Spleen (tissue), 11 donors: Measurements from ENCODE around the gene TMEM126A. TPM values are rescaled to one million over a fixed set of nuclear protein-coding genes. Genes with fewer than 3 reads are reported as not detected.
"Not testable (repeated sequence)": the region's sequence is repeated elsewhere in the genome, so short reads cannot be mapped to it uniquely, and the experiment has no call there.

Experiments
- DNase-seq: peaks from one replicate; pipeline ENCODE4 v3.0.0-alpha.2; 2020
- H3K27ac ChIP-seq, 8 donors: fragments of 200-600 bp; sonication (generic) in 7 of 8; 1 replicate in 4 of 8; 2 replicates in 4 of 8; pipeline versions ENCODE4 v1.5.0 to v1.8.0; 2016 to 2021; ENCODE audit warnings: inconsistent platforms in 4 of 8, mild to moderate bottlenecking in 4 of 8, moderate library complexity in 1 of 8
- H3K27me3 ChIP-seq, 7 donors: fragments of 200-600 bp; sonication (generic) in 6 of 7; replicated peaks in 1 of 7; 1 replicate in 4 of 7; 2 replicates in 3 of 7; pipeline versions ENCODE4 v1.5.0 to v1.8.0; 2016 to 2021; ENCODE audit warnings: inconsistent platforms in 3 of 7, mild to moderate bottlenecking in 1 of 7
- H3K36me3 ChIP-seq, 6 donors: fragments of 200-600 bp; sonication (generic) in 5 of 6; 1 replicate in 4 of 6; 2 replicates in 2 of 6; pipeline versions ENCODE4 v1.5.0 to v1.8.0; 2016 to 2021; ENCODE audit warnings: inconsistent platforms in 2 of 6
- H3K4me1 ChIP-seq, 6 donors: fragments of 200-600 bp; sonication (generic) in 5 of 6; 1 replicate in 3 of 6; 2 replicates in 3 of 6; pipeline versions ENCODE4 v1.5.0 to v1.8.0; 2016 to 2021; ENCODE audit warnings: inconsistent platforms in 3 of 6
- H3K4me3 ChIP-seq, 8 donors: fragments of 200-600 bp; sonication (generic) in 7 of 8; 1 replicate in 4 of 8; 2 replicates in 4 of 8; pipeline versions ENCODE4 v1.5.0 to v1.8.0; 2016 to 2021; ENCODE audit warnings: inconsistent platforms in 4 of 8, mild to moderate bottlenecking in 4 of 8, moderate library complexity in 2 of 8
- H3K9me3 ChIP-seq, 8 donors: fragments of 200-600 bp; sonication (generic) in 7 of 8; 1 replicate in 4 of 8; 2 replicates in 4 of 8; pipeline versions ENCODE4 v1.5.0 to v1.8.0; 2016 to 2021; ENCODE audit warnings: inconsistent platforms in 4 of 8
- POLR2A ChIP-seq, 3 donors: fragments of 450-650 bp; IDR thresholded peaks; one replicate each; pipeline ENCODE4 v1.5.1; 2017; ENCODE audit warnings: antibody characterized with exemption in 3 of 3, mild to moderate bottlenecking in 1 of 3
- POLR2AphosphoS5 ChIP-seq, 3 donors: sonication (generic); formaldehyde crosslinking; IDR thresholded peaks; one replicate each; pipeline ENCODE4 v1.5.1; 2017; ENCODE audit warnings: antibody characterized with exemption in 3 of 3
- WGBS, 5 donors: extraction: QIAGEN DNeasy Blood & Tissue Kit in 3 of 5; methylation state at CpG; one replicate each; pipeline versions ENCODE4 v1.1.5 to v1.1.7; 2013 to 2018; 5-methylcytosine and 5-hydroxymethylcytosine counted together
- intact Hi-C: fragments of 100-400 bp; cut with DNase I; formaldehyde crosslinking; loops from one replicate; pipeline ENCODE4 v1.15.0; 2023; ENCODE audit warnings: low total_unique reads
- polyA plus RNA-seq, 3 donors: library from polyadenylated mRNA; stranded (reverse); fragments of 200-250 nt; gene quantifications; one replicate each; pipeline ENCODE4 v1.2.1, GENCODE V29; 2013
- total RNA-seq, 7 donors: library from RNA; depleted of rRNA in 3 of 7; stranded (reverse); fragments of >200 nt in 3 of 7; fragmentation: NEBNext Ultra II Directional in 4 of 7; extraction: Animal tissue kit (Norgen Biotek cat#: 25700) in 4 of 7; gene quantifications; one replicate each; pipeline versions ENCODE4 v1.1.0 to v1.2.1, GENCODE V29; 2016 to 2021
- TF ChIP-seq, protein P1 (sequence below), 11 experiments: fragments of 200-600 bp in 7 of 11; fragments of 450-650 bp in 4 of 11; sonication (generic) in 4 of 11; IDR thresholded peaks in 8 of 11; conservative IDR thresholded peaks in 3 of 11; 1 replicate in 7 of 11; 2 replicates in 4 of 11; pipeline versions ENCODE4 v1.4.0 to v1.8.0; 2016 to 2021; ENCODE audit warnings: antibody characterized with exemption in 11 of 11, inconsistent platforms in 4 of 11, mild to moderate bottlenecking in 1 of 11
- donor health status: healthy with polysubstance abuse.
- donor health status: DM: no; HTN: no; CAD: no; lungs with moderate emphysema.
- donor health status: DM: no; HTN: no; CAD: no.
- donor health status: Bipolar disorder and iron deficiency.
- donor health status: healthy.
- donor health status: DM: no; HTN: no; CAD: no.
- donor health status: DM: yes; HTN: yes; CAD: no.

The TMEM126A gene
- total and polyA plus RNA-seq, 10 donors, result 14.6 to 47.6 (median 20.2) TPM

GRCh38 chr11:85611643-85612042 lies 36.1 kb upstream of the TMEM126A start:
- H3K36me3 ChIP-seq, H3K9me3 ChIP-seq, H3K4me3 ChIP-seq, H3K27ac ChIP-seq, H3K4me1 ChIP-seq, H3K27me3 ChIP-seq, intact Hi-C loops, DNase-seq: not testable (repeated sequence)
- 34 to 57% (median 50%) methylated on average over 2 of the region's 2 CpGs for whole genome bisulfite sequencing, 5 donors

- no peaks in the 10 kb centered on the region for H3K27me3 ChIP-seq
- no peak for TF ChIP-seq POLR2AphosphoS5 (IDR thresholded peaks at IDR 0.05)
- TF ChIP-seq, protein P1, sequence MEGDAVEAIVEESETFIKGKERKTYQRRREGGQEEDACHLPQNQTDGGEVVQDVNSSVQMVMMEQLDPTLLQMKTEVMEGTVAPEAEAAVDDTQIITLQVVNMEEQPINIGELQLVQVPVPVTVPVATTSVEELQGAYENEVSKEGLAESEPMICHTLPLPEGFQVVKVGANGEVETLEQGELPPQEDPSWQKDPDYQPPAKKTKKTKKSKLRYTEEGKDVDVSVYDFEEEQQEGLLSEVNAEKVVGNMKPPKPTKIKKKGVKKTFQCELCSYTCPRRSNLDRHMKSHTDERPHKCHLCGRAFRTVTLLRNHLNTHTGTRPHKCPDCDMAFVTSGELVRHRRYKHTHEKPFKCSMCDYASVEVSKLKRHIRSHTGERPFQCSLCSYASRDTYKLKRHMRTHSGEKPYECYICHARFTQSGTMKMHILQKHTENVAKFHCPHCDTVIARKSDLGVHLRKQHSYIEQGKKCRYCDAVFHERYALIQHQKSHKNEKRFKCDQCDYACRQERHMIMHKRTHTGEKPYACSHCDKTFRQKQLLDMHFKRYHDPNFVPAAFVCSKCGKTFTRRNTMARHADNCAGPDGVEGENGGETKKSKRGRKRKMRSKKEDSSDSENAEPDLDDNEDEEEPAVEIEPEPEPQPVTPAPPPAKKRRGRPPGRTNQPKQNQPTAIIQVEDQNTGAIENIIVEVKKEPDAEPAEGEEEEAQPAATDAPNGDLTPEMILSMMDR (IDR thresholded peaks at IDR 0.05 in 8 of 11, conservative IDR thresholded peaks at IDR 0.05 in 3 of 11), result no peak
- no peak for TF ChIP-seq POLR2A (IDR thresholded peaks at IDR 0.05)
- WGBS, 5 donors, result 85 to 95% (median 95%) methylated on average over 6 of the region's 6 CpGs
- H3K4me3 ChIP-seq, result no peak overlapping the region
- intact Hi-C loops, result no loop called here
- H3K9me3 ChIP-seq, result no peaks in the 10 kb centered on the region
- H3K36me3 ChIP-seq, result no peaks in the 10 kb centered on the region
- H3K4me1 ChIP-seq, result no peaks in the 10 kb centered on the region
- DNase-seq, result no peak
- no peak overlapping the region for H3K27ac ChIP-seq
Observed at GRCh38 chr11:85619499-85619898, 28.3 kb upstream of the TMEM126A start.

DNA sequence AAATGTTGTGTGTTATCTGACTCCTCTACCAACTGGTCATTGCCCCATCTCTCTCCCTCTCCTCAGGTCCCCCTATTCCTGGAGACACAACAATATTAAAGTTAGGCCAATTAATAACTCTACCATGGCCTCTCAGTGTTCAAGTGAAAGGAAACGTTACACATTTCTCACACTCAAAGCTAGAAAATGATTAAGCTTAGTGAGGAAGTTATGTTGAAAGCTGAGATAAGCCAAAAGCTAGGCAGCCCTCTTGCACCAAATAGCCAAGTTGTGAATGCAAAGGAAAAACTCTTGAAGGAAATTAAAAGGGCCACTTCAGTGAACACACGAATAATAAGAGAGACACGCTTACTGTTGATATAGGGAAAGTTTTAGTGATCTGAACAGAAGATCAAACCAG lies 27.5 kb upstream of the TMEM126A start:
- Histone ChIP-seq H3K27me3 (no peaks in the 10 kb centered on the region), H3K4me3 (no peak overlapping the region), H3K27ac (no peak overlapping the region), H3K4me1 (peaks cover 0 to 1% (median 0%) of the 10 kb centered on the region in 6 donors), H3K36me3 (no peaks in the 10 kb centered on the region), H3K9me3 (no peaks in the 10 kb centered on the region)
- DNase-seq, result no peak
- intact Hi-C loops, result no loop called here
- TF ChIP-seq, protein P1 (IDR thresholded peaks at IDR 0.05 in 8 of 11, conservative IDR thresholded peaks at IDR 0.05 in 3 of 11), result no peak
- TF ChIP-seq POLR2AphosphoS5 (IDR thresholded peaks at IDR 0.05) (no peak), POLR2A (IDR thresholded peaks at IDR 0.05) (no peak)
- WGBS, 5 donors, result 65 to 77% (median 67%) methylated on average over 3 of the region's 3 CpGs

DNA sequence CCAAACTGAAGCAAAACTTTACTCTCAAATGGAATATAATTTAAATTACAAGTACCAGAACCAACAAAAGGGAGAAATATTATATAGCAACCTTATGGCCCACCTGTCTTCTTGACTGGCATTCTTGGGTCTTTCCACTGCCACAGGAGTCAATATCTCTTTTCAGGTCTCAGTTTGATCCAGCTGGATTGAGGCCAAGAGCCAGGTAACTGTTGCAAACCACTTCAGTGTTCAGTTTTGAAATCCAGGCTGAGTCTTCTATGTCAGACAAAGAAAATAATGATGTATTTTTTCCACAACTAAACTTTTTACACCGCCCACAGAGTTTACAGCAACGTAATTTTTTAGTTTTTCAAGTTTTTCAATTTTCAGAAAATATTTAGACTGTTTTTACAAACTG lies 21.3 kb upstream of the TMEM126A start:
- Histone ChIP-seq H3K36me3 (peaks cover 0 to 14% (median 4%) of the 10 kb centered on the region in 6 donors), H3K4me1 (peaks cover 5 to 56% (median 33%) of the 10 kb centered on the region in 6 donors), H3K4me3 (peak overlapping the region in 5 of 8 donors; percentile 70 to 93 (median 88)), H3K27ac (peak overlapping the region in 6 of 8 donors; percentile 90 to 95 (median 92)), H3K9me3 (no peaks in the 10 kb centered on the region), H3K27me3 (no peaks in the 10 kb centered on the region)
- TF ChIP-seq POLR2AphosphoS5 (IDR thresholded peaks at IDR 0.05) (no peak), POLR2A (IDR thresholded peaks at IDR 0.05) (no peak)
- TF ChIP-seq, protein P1 (IDR thresholded peaks at IDR 0.05 in 8 of 11, conservative IDR thresholded peaks at IDR 0.05 in 3 of 11), result no peak
- DNase-seq, result no peak
- intact Hi-C loops, result no loop called here
- WGBS, 5 donors, result 68 to 89% (median 76%) methylated on average over 2 of the region's 2 CpGs
